GM23338 (cell line): ENCODE measurements around the gene ANKLE2. TPM values are rescaled to one million over a fixed set of nuclear protein-coding genes. Genes with fewer than 3 reads are reported as not detected.

ENCODE experiments used
- ATAC-seq: fragments of 200-7000 bp; cut with Tn5 transposase; 3 replicates; pipeline ENCODE4 v1.9.1; 2020
- DNase-seq: peaks from one replicate; pipeline ENCODE4 v3.0.0-alpha.2; 2015; ENCODE audit warnings: low spot score
- H2AFZ ChIP-seq: fragments of 200-600 bp; sonication (generic); 2 replicates; pipeline ENCODE4 v1.8.0; 2016; ENCODE audit warnings: antibody characterized with exemption, mild to moderate bottlenecking, moderate library complexity
- H3F3A ChIP-seq: fragments of 200-600 bp; sonication (generic); replicated peaks from 2 replicates; pipeline ENCODE4 v1.8.0; 2017; ENCODE audit warnings: antibody characterized with exemption, mixed run types, low read depth
- H3K27ac ChIP-seq: fragments of 200-600 bp; sonication (generic); 2 replicates; pipeline ENCODE4 v1.6.1; 2016; ENCODE audit warnings: low read depth
- H3K27me3 ChIP-seq: fragments of 200-600 bp; sonication (generic); 2 replicates; pipeline ENCODE4 v1.8.0; 2016; ENCODE audit warnings: mild to moderate bottlenecking, mixed run types, moderate library complexity; ENCODE audit not compliant: insufficient read depth
- H3K36me3 ChIP-seq: fragments of 200-600 bp; sonication (generic); 2 replicates; pipeline ENCODE4 v1.8.0; 2016; ENCODE audit warnings: mild to moderate bottlenecking; ENCODE audit not compliant: insufficient read depth
- H3K4me1 ChIP-seq: fragments of 200-600 bp; sonication (generic); 2 replicates; pipeline ENCODE4 v1.8.0; 2016; ENCODE audit warnings: mild to moderate bottlenecking, moderate library complexity; ENCODE audit not compliant: insufficient read depth
- H3K4me2 ChIP-seq: fragments of 200-600 bp; sonication (generic); 2 replicates; pipeline ENCODE4 v1.7.1; 2017; ENCODE audit warnings: mixed run types
- H3K4me3 ChIP-seq: fragments of 200-600 bp; sonication (generic); 2 replicates; pipeline ENCODE4 v1.6.1; 2016; ENCODE audit warnings: mixed run types
- H3K79me2 ChIP-seq: fragments of 200-600 bp; sonication (generic); replicated peaks from 2 replicates; pipeline ENCODE4 v1.8.0; 2017; ENCODE audit warnings: mild to moderate bottlenecking; ENCODE audit not compliant: insufficient read depth
- H3K9me2 ChIP-seq: fragments of 200-600 bp; sonication (generic); 2 replicates; pipeline ENCODE4 v1.8.0; 2017; ENCODE audit not compliant: insufficient read depth
- H4K20me1 ChIP-seq: fragments of 200-600 bp; sonication (generic); replicated peaks from 2 replicates; pipeline ENCODE4 v1.8.0; 2017; ENCODE audit warnings: mild to moderate bottlenecking; ENCODE audit not compliant: insufficient read depth
- H3K27ac Mint-ChIP-seq: 2 replicates; pipeline ENCODE4 v1.8.0; 2020; ENCODE audit warnings: inconsistent platforms, mild to moderate bottlenecking, moderate library complexity, mixed read lengths
- H3K27me3 Mint-ChIP-seq: 3 replicates; pipeline ENCODE4 v1.8.0; 2022; ENCODE audit warnings: low read depth, mild to moderate bottlenecking, moderate library complexity, mixed read lengths, inconsistent platforms; ENCODE audit not compliant: insufficient read depth, poor library complexity
- H3K36me3 Mint-ChIP-seq: 3 replicates; pipeline ENCODE4 v1.8.0; 2021; ENCODE audit warnings: low read depth, mild to moderate bottlenecking, inconsistent platforms, moderate library complexity, mixed read lengths
- H3K4me1 Mint-ChIP-seq: 3 replicates; pipeline ENCODE4 v1.8.0; 2020; ENCODE audit warnings: mild to moderate bottlenecking, inconsistent platforms, mixed read lengths
- H3K4me3 Mint-ChIP-seq: 3 replicates; pipeline ENCODE4 v1.8.0; 2021; ENCODE audit warnings: moderate library complexity, mild to moderate bottlenecking, inconsistent platforms, mixed read lengths
- H3K9me3 Mint-ChIP-seq: 3 replicates; pipeline ENCODE4 v1.8.0; 2020; ENCODE audit warnings: moderate library complexity, mild to moderate bottlenecking, inconsistent platforms, mixed read lengths
- CREB1 ChIP-seq: fragments of 250-450 bp; sonication (Bioruptor Pico); IDR thresholded peaks from 2 replicates; pipeline ENCODE4 v1.5.0; 2020; ENCODE audit warnings: low read depth, mild to moderate bottlenecking, moderate library complexity
- CTCF ChIP-seq, 2 experiments: fragments of 200-600 bp in 1 of 2; sonication (generic) in 1 of 2; conservative IDR thresholded peaks; 2 replicates each; pipeline versions ENCODE4 v1.5.1 to v1.6.1; 2016 to 2017; ENCODE audit warnings: antibody characterized with exemption in 2 of 2, low read depth in 2 of 2, mild to moderate bottlenecking in 2 of 2, moderate library complexity in 1 of 2
- ETS1 ChIP-seq: IDR thresholded peaks from 2 replicates; pipeline ENCODE4 v1.6.1; 2016; ENCODE audit warnings: antibody characterized with exemption
- EZH2 ChIP-seq: fragments of 200-600 bp; sonication (generic); IDR thresholded peaks from one replicate; pipeline ENCODE4 v1.8.0; 2017; ENCODE audit warnings: antibody characterized with exemption, mild to moderate bottlenecking, low read depth; ENCODE audit not compliant: unreplicated experiment
- EZH2phosphoT487 ChIP-seq: fragments of 200-600 bp; sonication (generic); IDR thresholded peaks from one replicate; pipeline ENCODE4 v1.8.1; 2018; ENCODE audit warnings: antibody characterized with exemption; ENCODE audit not compliant: unreplicated experiment
- JUNB ChIP-seq: IDR thresholded peaks from one replicate; pipeline ENCODE4 v1.6.1; 2016; ENCODE audit warnings: antibody characterized with exemption; ENCODE audit not compliant: unreplicated experiment
- NANOG ChIP-seq: IDR thresholded peaks from 2 replicates; pipeline ENCODE4 v1.6.1; 2016; ENCODE audit warnings: antibody characterized with exemption, borderline replicate concordance
- POLR2AphosphoS5 ChIP-seq: IDR thresholded peaks from 2 replicates; pipeline ENCODE4 v1.6.1; 2016; ENCODE audit warnings: antibody characterized with exemption, low read depth
- REST ChIP-seq: IDR thresholded peaks from one replicate; pipeline ENCODE4 v1.6.1; 2018; ENCODE audit warnings: antibody characterized with exemption; ENCODE audit not compliant: unreplicated experiment
- STAT1 ChIP-seq: IDR thresholded peaks from one replicate; pipeline ENCODE4 v1.6.1; 2016; ENCODE audit warnings: antibody characterized with exemption; ENCODE audit not compliant: unreplicated experiment
- ZNF114 ChIP-seq: fragments of 250-450 bp; sonication (Bioruptor Pico); IDR thresholded peaks from 2 replicates; pipeline ENCODE4 v1.5.0; 2020; ENCODE audit warnings: mild to moderate bottlenecking, moderate library complexity
- ZNF331 ChIP-seq: fragments of 250-450 bp; sonication (Bioruptor Pico); IDR thresholded peaks from 2 replicates; pipeline ENCODE4 v1.5.0; 2020; ENCODE audit warnings: low read depth, mild to moderate bottlenecking, moderate library complexity
- ZNF462 ChIP-seq: fragments of 250-450 bp; sonication (Bioruptor Pico); IDR thresholded peaks from 2 replicates; pipeline ENCODE4 v1.5.0; 2020; ENCODE audit warnings: mild to moderate bottlenecking, moderate library complexity
- polyA plus RNA-seq: library from polyadenylated mRNA; unstranded; fragments of >200 nt; fragmentation: Nextera tagmentation; extraction: Ambion mirVana; gene quantifications from 2 replicates; pipeline ENCODE4 v1.2.1, GENCODE V29; 2016
- total RNA-seq: library from RNA; depleted of rRNA; stranded (reverse); fragments of >200 nt; shearing (Covaris generic); gene quantifications from 2 replicates; pipeline ENCODE4 v1.2.3, GENCODE V29; 2014

The ANKLE2 gene
- total and polyA plus RNA-seq, 2 experiments from 2014 or later, result 27.2 to 63.7 TPM

GRCh38 chr12:132734206-132734605 lies 27.4 kb downstream of the ANKLE2 start:
- no peak overlapping the region for H3K4me2 ChIP-seq
- no peaks in the 10 kb centered on the region for H3K4me1 ChIP-seq
- H3K4me3 ChIP-seq, result no peak overlapping the region
- H3K36me3 ChIP-seq, result peaks cover 16% of the 10 kb centered on the region
- no peak for ATAC-seq
- no peak overlapping the region for H3K4me3 Mint-ChIP-seq
- H3K9me3 Mint-ChIP-seq, result peaks cover 10% of the 10 kb centered on the region
- no peaks in the 10 kb centered on the region; the same call in 2 of the 3 replicates for H3K4me1 Mint-ChIP-seq
- no peak for TF ChIP-seq NANOG
- TF ChIP-seq REST, result no peak
- TF ChIP-seq ZNF114 (CRISPR knock-in tag), result no peak
- no peak for TF ChIP-seq ZNF462 (CRISPR knock-in tag)
- TF ChIP-seq POLR2AphosphoS5, result no peak
- TF ChIP-seq CTCF (conservative IDR thresholded peaks at IDR 0.05; ENCODE audit: low read depth in 2 of 2), result no peak
- no peak for TF ChIP-seq JUNB
- no peak for TF ChIP-seq ETS1
- no peak for TF ChIP-seq CREB1 (CRISPR knock-in tag)
- TF ChIP-seq EZH2phosphoT487, result no peak
- no peak for TF ChIP-seq STAT1
- TF ChIP-seq ZNF331, result no peak
- TF ChIP-seq EZH2, result no peak
- no peaks in the 10 kb centered on the region for H3K27me3 ChIP-seq
- no peak overlapping the region for H3K27ac Mint-ChIP-seq
- H4K20me1 ChIP-seq, result no peaks in the 10 kb centered on the region
- H3K27me3 Mint-ChIP-seq, result peaks cover 19% of the 10 kb centered on the region
- DNase-seq, result no peak
- H3K36me3 Mint-ChIP-seq, result peaks cover 91% of the 10 kb centered on the region
- no peaks in the 10 kb centered on the region for H3K9me2 ChIP-seq
- H3K79me2 ChIP-seq, result no peaks in the 10 kb centered on the region
- no peak overlapping the region for H3K27ac ChIP-seq
- H2AFZ ChIP-seq, result no peak overlapping the region
- peaks cover 12% of the 10 kb centered on the region for H3F3A ChIP-seq
